ENCODE measurements around the gene TNS3. TPM values are rescaled to one million over a fixed set of nuclear protein-coding genes. Genes with fewer than 3 reads are reported as not detected.

TNS3 gene
- total RNA-seq, 1 donor from 2014 or later, result 4.6 TPM

- ATAC-seq, result peak; percentile 23
Observed at GRCh38 chr7:47465191-47465590, 116.7 kb downstream of the TNS3 start.

- no peak for ATAC-seq
Observed at GRCh38 chr7:47464266-47464665, 117.6 kb downstream of the TNS3 start.

- no peak for ATAC-seq
Observed at GRCh38 chr7:47461746-47462145, 120.2 kb downstream of the TNS3 start.

- ATAC-seq, result no peak
Observed at GRCh38 chr7:47461161-47461560, 120.8 kb downstream of the TNS3 start.

- ATAC-seq, result no peak
Observed at GRCh38 chr7:47460251-47460989, 121.5 kb downstream of the TNS3 start.

GRCh38 chr7:47458486-47458885 lies 123.4 kb downstream of the TNS3 start:
- ATAC-seq, result no peak

- peak; percentile 46 for ATAC-seq
Observed at GRCh38 chr7:47458057-47458456, 123.9 kb downstream of the TNS3 start.

GRCh38 chr7:47456210-47456955 lies 125.5 kb downstream of the TNS3 start:
- ATAC-seq, result no peak

GRCh38 chr7:47455872-47456185 lies 126.1 kb downstream of the TNS3 start:
- no peak for ATAC-seq

- no peak for ATAC-seq
Observed at GRCh38 chr7:47454974-47455871, 126.7 kb downstream of the TNS3 start.

GRCh38 chr7:47454069-47454973 lies 127.6 kb downstream of the TNS3 start:
- ATAC-seq, result no peak

GRCh38 chr7:47453093-47454061 lies 128.5 kb downstream of the TNS3 start:
- peak; percentile 42 for ATAC-seq

- no peak for ATAC-seq
Observed at GRCh38 chr7:47452715-47453092, 129.2 kb downstream of the TNS3 start.

GRCh38 chr7:47452295-47452694 lies 129.6 kb downstream of the TNS3 start:
- no peak for ATAC-seq

GRCh38 chr7:47451851-47452205 lies 130.1 kb downstream of the TNS3 start:
- no peak for ATAC-seq

- no peak for ATAC-seq
Observed at GRCh38 chr7:47449810-47450590, 131.9 kb downstream of the TNS3 start.

- no peak for ATAC-seq
Observed at GRCh38 chr7:47448971-47449370, 132.9 kb downstream of the TNS3 start.

- no peak for ATAC-seq
Observed at GRCh38 chr7:47447621-47448349, 134.1 kb downstream of the TNS3 start.

- no peak for ATAC-seq
Observed at GRCh38 chr7:47446871-47447466, 134.9 kb downstream of the TNS3 start.

Measured in esophagus mucosa (tissue), 1 donor.